NCI-H2029 treated with DMSO at 0.1 percent for 48 hours (cell line): ENCODE measurements around the gene ATP8B2.
A peak's percentile ranks its signal among the peaks of the same experiment; 100 is the strongest.
"Not testable (repeated sequence)": the region's sequence is repeated elsewhere in the genome, so short reads cannot be mapped to it uniquely, and the experiment has no call there.

ENCODE experiments used
- DNase-seq: peaks from one replicate; lab custom pipeline; 2025; lab: John Stamatoyannopoulos, UW

ATP8B2 gene

DNA sequence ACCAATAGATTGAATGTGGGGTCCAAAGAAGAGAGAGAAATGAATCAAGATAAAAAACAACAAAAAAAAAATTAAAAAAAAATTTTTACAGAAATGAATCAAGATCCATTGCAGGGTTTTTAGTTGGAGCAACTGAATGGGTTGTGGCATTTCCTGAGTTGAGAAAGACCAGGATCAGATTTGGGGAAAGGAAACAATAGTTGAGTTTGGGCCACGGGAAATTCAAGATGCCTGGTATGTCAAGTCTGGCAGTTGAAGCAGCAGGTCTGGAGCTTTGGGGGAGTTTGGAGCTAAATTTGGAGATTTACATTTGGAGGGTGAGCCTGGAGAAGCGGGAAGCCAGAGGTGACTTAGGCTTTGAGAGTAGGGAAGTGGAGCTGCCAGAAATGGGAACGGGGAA, 22.6 kb downstream of the ATP8B2 start:
- no peak for DNase-seq

DNA sequence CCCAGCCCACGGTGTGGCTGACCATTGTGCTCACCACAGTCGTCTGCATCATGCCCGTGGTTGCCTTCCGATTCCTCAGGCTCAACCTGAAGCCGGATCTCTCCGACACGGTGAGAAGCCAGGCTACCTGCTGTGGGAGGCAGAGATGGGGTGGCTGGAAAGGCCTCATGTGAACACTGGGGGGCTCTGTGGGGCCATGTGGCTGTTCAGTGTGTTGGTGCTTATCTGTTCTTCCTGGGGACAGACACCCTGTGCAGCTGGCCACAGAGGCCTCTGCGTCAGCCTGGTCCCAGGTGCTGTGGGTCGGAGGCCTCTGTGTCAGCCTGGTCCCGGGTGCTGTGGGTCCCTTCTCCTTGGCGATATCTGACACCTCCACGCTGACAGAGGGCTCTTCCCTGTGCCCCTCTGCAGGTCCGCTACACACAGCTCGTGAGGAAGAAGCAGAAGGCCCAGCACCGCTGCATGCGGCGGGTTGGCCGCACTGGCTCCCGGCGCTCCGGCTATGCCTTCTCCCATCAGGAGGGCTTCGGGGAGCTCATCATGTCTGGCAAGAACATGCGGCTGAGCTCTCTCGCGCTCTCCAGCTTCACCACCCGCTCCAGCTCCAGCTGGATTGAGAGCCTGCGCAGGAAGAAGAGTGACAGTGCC, 23.2 kb downstream of the ATP8B2 start:
- no peak for DNase-seq

DNA sequence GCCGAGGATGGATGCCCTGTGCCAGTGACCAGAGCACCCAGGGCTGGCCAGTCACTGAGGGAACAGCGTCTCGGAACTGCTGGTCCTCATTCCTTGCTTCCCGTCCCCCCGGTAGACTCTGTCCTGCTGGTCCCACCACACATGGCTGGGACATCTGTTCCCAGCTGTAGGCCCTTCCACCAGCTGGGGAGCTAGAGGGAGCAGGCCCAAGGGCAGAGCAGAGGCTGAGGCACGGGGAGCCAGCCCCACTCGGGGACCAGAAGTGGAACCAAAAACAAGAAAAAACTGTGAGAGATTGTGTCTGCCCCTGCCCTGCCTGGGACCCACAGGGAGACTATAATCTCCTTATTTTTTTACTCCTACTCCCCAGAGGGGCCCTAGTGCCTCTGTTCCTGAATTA, 23.8 kb downstream of the ATP8B2 start:
- DNase-seq, result no peak

DNA sequence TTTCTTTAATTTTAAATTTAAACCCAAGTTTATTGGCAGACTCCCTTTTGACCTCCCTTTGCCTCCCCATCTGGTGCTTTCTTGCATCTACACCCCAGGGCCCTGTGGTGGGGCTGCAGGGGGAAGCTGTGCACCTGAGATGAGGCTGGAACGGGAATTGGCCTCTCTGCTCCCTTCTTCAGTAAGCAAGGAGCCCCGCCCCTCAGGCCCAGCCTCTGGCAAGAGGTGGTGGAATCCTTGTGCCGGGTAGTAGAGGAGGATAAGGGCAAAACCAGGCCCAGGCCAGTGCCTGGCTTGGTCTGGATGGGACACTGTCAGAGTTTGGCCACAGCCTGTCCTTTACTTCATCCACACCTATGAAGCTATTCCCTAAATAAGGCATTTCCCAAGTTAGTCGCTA, 25.1 kb downstream of the ATP8B2 start:
- DNase-seq, result no peak

DNA sequence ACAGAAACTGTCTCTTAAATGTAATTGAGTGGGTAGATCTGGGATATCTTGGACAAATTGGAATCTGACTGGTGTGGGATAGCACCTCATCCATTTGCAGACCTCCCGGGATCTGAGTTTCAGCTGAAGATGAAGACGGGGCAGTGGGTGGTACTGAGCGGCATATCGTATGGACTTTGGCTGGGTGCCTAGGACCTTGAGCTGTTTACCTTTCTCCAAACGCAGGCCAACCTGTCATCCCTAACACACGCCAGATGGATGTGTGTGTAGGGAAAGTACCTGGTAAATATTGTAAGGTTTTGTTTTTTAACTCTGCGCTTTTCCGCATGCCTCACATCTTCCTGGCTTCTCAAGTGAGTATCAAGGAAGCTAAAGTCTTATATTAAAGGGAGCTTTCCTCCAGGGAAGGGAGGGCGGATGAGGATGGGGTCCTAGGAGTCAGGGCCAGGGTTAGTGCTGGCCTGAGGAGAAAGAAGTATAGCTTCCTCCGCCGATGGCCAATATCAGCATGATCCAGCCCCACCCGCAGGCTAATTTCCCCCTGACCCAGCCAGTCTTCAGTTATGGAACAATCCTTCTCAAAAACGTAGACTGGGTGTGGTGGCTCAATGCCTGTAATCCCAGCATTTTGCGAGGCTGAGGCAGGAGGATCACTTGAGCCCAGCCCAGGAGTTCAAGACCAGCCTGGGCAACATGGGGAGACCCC, 26.2 kb downstream of the ATP8B2 start:
- DNase-seq, result peak; percentile 20

DNA sequence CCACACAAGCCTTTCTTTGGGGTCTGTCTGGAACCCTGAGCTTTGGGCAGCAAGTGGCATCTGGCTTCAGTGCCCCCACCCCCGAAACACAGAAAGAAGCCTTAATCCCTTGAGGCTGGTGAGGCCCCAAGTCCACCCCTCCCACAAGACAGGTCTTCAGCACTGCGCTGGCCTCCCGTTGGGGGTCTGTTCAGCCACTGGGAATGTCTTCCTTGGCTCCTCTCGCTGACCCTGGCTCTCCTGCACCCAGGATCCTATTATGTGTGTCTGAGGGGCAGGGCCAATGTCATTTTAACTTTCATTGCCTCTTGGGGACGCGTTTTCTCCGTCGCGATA, 26.9 kb downstream of the ATP8B2 start:
- no peak for DNase-seq

DNA sequence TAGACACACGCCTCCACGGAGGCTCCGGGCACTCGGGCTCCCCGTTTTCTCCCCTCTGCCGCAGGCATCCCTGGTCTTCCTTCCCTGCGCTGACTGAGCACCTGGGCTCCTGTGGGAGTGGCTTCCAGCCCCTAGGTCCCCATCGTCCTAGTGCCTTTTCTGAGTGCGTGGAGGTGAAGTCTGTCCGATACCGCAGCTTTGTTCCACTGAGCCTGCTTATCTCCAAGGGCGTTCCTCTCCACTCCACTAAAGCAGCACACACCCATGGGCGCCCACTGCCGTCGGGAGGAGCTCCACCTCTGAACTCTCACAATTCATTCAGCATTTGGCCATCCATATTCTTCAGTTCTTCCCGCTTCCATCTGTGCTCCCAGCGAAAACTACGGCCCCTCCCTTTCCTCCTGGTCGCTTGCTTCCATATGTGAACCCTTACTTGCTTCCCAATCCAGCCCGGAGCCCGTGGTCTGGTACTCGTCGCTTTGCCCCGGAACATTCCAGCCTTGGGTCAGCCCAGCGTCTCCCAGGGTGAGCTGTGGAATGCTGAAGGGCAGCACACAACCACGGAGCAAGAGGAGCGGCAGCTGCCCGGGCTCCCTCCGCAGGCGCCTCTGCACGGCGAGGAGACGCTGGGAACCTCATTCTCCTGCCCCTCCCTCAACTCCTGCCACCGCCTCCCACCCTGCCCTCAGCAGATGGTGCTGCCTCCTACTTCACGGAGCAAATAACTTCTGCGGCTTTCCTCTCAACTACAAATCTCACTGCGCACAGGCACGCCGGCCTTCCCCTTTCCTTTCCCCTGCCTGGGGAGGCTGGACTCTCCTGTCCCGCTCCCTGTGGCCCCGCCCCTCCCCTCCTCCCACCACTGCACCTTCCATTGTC, 27.5 kb downstream of the ATP8B2 start:
- no peak for DNase-seq

DNA sequence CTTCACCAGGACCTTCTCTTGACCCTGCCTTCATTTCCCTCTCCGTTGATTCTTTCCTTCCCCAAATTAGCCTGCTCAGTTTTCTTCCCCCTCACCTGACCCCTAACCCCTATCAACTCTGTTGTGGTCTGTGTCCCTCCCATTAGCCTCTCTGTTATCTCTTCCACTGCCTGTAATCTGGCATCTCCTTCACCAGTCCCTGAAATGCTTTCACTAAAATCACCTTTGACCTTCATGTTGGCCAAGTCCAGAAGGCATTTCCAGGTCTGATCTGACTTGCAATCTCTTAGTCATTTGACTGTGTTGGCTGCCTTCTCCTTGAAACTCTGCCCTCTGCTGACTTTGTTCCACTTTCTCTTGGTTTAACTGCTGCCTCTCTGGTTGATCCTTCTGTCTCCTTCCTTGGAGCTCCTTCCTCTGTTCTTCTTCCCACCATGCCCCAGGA, 28.2 kb downstream of the ATP8B2 start:
- DNase-seq, result no peak

DNA sequence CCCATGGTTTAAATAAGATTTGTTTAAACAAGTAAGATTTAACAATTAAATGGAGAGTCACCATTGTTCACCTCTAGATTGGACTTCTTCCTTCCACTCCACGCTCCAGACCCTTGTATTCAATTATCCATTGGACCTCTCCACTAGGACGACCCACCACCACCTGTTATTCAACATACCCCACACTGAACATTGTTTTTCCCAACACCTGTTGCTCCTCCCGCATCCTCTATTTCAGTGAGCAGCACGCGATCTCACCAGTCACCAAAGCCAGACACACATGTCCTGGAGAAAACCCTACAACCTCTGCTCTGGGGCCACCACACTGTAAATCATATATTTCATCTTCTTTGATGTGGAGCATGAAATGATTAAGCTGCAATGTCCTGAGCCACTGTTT, 28.6 kb downstream of the ATP8B2 start:
- DNase-seq, result no peak

DNA sequence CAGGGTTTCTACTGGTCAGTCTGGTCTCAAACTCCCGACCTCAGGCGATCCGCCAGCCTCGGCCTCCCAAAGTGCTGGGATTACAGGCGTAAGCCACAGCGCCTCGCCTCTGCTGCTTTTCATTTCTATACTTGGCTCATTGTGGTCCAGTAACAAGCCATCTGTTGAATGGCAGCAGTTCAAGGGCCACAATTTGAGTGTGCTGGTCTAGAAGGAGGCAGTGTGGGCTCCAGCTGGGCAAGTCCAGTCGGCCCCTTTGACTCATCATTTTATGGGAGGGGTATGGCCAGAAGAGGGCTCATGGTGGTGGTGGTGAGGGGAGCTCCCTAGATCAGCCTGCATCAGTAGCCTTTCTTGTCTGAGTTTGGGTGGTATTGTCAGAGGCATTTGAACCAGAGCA, 33.2 kb downstream of the ATP8B2 start:
- DNase-seq, result no peak

DNA sequence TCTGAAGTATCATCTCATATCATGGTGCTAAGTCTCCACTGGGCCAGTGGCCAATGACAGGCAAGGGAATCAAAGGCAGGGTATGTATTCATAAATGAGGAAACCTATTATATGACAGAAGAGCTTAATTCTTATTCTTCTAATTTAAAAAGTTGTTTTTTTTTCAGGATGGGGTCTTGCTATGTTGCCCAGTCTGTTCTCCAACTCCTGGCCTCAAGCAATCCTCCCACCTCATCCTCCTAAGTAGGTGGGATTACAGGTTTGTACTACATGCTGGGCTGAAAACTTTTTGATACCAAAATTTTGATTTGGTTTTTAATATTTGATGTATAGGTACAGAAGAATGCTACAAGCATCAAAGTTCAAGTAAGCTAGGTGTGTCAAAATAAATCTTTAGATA, 35.0 kb downstream of the ATP8B2 start:
- DNase-seq, result no peak

DNA sequence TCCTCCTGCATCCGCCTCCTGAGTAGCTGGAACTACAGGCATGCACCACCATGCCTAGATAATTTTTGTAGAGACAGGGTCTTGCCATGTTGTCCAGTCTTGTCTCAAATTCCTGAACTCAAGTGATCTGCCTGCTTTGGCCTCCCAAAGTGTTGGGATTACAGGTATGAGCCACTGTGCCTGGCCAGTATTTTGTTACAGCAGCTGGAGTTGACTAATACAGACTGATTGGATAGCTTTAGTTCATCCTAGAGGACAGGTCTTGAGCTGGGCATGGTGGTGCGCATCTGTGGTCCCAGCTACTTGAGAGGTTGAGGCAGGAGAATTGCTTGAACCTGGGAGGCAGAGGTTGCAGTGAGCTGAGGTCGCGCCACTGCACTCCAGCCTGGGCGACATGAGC, 35.6 kb downstream of the ATP8B2 start:
- DNase-seq, result not testable (repeated sequence)

DNA sequence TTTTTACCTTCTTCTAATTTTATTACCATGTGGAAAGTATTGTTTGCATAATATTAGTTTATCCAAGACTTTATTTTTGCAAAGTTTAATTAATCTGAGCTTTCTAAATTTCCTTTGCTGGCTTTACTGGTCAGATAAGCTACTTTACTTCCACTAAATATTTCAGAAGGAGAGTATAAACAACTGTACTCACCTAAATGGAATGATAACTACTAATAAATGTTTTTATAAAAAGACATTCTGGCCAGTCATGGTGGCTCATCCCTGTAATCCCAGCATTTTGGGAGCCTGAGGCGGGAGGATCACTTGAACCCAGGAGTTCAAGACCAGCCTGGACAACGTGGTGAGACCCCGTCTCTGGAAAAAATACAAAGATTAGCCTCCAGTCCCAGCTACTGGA, 36.0 kb downstream of the ATP8B2 start:
- DNase-seq, result no peak

DNA sequence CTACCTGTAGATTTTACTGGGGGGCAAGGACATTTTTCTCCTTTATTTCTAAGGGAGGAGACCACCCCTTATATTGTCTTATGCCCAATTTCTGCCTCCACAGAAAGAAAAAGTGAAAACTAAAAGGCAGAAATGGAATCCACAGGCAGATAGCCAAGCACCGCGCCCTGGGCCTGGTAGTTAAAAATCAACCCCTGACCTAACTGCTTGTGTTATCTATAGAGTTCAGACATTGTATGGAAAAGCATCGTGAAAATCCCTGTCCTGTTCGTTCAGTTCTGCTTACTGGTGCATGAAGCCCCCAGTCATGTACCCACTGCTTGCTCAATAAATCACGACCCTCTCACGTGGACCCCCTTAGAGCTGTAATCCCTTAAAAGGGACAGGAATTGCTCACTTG, 46.1 kb downstream of the ATP8B2 start:
- no peak for DNase-seq

DNA sequence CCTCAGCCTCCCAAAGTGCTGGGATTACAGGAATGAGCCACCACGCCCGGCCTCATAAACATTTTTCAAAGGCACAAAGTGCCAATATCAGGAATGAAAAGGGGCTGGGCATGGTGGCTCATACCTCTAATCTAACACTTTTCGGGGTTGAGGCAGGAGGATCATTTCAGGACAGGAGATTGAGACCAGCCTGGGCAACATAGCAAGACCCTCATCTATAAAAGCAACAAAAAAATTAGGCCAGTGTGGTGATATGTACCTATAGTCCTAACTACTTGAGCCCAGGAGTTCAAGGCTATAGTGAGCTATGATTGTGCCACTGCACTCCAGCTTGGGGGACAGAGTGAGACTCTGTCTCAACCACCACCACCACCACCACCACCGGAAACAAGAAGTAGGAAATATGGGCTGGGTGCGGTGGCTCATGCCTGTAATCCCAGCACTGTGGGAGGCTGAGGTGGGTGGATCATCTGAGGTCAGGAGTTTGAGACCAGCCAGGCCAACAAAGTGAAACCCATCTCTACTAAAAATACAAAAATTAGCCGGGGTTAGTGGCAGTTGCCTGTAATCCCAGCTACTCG, 48.5 kb downstream of the ATP8B2 start:
- DNase-seq, result not testable (repeated sequence)

DNA sequence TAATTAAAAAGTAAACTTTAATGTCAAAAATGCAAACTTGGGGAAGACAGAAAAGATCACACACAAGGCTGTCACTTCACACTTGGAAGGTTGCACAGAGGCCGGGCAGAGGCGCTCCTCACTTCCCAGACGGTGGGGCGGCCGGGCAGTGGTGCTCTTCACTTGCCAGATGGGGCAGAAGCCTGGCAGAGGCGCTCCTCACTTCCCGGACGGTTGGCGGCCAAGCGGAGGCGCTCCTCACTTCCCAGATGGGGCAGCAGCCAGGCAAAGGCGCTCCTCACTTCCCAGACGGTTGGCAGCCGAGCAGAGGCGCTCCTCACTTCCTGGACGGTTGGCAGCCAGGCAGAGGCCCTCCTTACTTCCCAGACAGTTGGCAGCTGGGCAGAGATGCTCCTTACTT, 54.0 kb downstream of the ATP8B2 start:
- DNase-seq, result no peak

DNA sequence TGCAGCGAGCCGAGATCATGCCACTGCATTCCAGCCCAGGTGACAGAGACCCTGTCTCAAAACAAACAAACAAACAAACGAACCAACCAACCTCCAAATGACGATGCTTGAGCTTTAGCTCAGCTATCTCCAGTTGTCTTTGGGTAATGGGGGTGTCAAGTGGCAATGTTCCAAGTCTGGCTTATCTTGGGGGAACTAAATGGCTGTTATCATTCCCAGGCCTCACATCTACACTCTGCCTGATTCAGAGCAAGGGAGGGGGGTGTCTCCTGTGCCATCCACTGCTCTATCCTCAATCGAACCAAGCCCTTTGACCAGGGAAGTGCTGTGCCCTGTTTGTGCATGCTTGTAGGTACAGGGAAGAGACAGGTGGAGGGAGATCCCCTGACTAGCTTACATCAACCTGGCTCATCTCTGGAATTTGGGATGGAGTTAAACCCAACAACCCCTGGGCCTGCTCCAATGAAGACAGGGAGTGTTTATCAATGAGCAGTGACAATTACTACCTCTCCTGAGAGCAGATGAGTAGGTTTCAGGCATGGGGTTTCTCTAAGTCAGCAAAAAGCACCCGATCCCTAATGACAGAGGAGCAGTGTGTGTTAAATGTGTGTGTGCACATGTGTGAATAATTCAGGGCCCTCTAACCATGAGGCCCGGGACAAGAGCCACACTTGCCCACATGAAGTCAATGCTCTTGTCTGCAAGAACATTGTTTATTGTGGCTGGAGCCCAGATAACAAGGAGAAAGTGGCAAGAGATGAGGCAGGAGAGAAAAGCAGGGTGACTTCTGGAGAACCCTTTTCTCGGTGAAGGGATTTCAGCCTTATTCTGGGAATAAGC, 59.5 kb downstream of the ATP8B2 start:
- DNase-seq, result no peak

DNA sequence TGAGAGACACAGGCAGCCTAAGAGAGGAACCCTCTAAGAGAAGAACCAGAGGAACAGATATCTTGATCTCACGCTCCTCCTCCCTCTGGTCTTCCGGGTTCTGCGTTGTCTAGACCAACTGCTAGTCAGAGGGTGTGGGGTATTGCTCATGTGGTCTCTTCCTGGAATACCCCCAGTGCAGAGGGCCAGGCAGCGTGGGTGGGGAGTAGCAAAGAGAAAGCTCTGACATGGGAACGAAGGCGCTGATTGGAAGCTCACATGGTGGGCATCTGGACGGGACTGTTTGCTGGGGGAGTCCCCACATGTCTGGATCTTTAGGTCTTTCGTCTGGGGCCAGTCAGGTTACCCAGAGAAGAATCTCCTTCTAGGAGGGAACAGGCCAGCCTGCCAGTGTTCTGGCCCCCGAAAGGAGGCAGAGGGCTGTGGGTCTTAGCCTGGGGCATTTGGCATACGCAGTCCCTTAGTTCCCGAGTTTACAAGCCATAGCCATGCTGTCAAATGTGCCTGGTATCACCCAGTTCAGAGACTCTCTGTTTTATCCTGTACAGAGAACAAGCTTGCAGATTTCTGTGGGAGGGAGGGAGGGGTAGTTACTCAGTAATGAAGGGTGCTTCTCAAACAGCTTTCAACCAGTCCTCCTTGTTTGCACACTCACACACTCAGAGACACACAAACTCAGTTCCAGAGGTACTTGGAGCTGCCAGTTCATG, 61.5 kb downstream of the ATP8B2 start:
- DNase-seq, result peak; percentile 45

DNA sequence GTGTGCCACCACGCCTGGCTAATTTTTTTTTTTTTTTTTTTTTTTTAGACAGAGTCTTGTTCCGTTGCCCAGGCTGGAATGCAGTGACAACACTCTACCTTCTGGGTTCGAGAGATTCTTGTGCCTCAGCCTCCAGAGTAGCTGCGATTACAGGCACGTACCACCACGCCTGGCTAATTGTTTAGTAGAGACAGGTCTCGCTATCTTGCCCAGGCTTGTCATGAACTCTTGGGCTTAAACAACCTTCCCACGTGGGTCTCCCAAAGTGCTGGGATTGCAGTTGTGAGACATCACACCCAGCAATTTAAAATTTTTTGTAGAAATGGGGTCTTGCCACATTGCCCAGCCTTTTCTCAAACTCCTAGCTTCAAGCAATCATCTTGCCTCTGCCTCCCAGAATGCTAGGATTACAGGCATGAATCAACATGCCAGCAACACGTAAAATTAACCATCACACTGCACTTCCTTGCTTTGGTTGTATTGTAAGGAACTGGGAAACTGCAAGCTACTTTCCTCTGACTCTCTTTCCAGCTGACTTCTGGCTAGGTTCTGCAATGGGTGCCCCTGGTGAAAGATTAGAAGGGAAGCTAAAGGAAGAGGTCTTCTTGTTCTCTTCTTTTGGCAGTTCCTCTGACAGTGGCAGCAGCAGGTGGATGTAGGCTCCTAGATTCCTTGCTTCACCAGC, 65.9 kb downstream of the ATP8B2 start:
- DNase-seq, result no peak

DNA sequence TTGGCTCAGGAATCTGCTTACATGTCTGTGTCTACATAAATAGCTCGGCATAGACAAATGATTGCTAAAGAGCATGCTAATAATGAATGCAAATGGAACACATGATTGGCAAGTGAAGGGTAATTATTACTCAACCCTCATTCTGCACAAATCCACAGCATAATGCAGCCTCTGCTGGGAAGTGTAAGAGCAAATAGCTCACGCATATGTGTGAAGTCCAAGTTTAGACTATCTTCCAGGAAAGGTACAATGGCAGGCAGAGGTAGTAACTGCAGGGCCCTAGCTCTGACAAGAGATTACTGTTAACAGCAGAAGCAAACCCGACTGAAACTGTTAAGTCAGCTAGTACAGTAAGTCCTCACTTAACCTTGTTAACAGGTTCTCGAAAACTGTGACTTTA, 72.8 kb downstream of the ATP8B2 start:
- DNase-seq, result no peak

DNA sequence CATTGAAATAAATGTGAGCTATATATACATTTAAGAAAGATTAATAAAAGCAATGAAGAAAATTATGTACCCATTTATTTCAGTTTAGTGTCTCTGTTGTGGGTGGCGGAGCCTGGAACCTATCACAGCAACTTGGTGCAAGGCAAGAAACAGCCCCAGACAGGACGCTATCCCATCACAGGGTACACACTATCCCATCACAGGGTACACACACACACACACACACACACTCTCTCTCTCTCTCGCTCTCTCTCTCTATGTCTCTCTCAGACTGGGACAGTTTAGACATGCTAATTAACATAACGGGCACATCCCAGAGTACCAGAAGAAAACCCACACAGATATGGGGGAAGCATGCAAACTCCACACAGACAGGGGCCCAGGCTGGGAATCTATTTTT, 73.4 kb downstream of the ATP8B2 start:
- no peak for DNase-seq
